T1000 (cell line): Measurements from ENCODE around the gene NRG3.
A peak's percentile ranks its signal among the peaks of the same experiment; 100 is the strongest.
"Not testable (repeated sequence)": the region's sequence is repeated elsewhere in the genome, so short reads cannot be mapped to it uniquely, and the experiment has no call there.

ENCODE experiments used
- DNase-seq: peaks from one replicate; lab custom pipeline; 2025; ENCODE audit warnings: mixed read lengths; lab: John Stamatoyannopoulos, UW

The NRG3 gene

DNA sequence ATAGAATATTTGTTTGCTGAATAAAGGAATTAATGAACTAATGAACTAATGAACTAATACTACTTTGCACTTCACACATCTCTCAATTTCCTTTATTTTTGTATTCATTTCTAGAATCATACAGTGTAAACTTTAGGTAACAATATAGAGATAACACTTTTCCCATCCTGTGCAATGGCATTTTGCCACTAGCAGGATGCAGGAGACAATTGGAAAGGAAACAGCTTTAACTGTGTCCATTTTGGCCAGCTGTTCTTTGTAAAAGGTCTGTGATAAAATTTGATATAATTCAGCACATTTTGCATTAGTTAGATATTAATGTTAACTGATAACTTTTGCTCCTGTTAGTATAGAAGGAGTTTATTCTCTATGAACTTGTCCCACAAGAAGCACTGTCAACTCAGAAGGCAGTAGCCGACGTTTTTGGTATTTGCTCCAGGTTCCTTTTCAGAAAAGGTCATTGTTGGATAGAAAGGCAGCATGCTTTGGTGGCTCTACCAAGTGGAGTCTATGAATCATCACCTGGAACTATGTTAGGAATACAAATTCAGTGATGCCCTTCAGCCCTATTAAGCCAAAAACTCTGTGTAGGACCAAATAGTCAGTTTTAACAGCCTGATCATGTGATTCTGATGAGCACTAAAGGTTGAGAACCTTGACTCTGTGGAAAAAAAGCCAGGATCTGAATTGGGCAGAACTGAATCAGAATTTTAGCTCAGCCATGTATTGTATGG lies 86.6 kb downstream of the NRG3 start:
- DNase-seq, result no peak

DNA sequence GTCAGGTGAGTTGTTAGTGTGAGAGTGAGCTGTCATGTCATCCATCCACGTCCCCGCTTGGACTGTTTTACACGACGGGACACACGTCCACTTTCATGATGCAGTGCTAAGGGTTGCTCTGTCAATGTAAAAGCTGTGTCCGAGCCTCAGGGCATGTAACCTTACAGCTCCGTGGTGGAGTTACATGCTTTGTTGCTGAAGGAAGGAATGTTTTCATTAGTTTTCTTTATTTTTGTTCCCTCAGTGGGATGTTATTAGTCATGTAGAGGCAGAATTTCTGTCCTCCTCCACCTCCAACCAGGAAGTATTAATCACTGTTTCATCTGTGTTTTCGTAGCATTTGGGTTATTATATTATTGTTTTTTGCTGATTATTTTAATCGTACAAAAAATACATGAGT lies 88.6 kb downstream of the NRG3 start:
- peak; percentile 23 for DNase-seq

- no peak for DNase-seq
Observed at GRCh38 chr10:81967716-81968115, 92.7 kb downstream of the NRG3 start.

GRCh38 chr10:81969136-81969535 lies 94.1 kb downstream of the NRG3 start:
- DNase-seq, result no peak

GRCh38 chr10:81978238-81978637 lies 103.2 kb downstream of the NRG3 start:
- DNase-seq, result no peak

DNA sequence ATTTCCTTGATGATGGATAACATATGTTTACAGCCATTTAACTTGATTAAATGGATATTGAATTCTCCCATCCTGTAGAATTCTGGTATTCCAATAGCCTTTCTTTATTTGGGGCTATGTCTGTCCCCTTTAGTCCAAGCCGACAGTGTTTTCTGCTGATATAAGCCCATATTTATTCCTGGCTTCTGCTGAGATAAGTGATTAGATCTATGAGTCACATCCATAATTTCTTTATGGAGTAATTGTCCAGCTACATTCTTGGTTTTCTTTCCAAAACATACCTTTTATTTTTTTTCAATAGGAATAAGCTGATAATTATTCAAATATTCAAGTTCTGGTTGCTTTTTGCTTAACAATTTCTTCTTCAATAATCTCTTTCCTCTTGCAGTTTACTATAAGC lies 106.7 kb downstream of the NRG3 start:
- DNase-seq, result no peak

DNA sequence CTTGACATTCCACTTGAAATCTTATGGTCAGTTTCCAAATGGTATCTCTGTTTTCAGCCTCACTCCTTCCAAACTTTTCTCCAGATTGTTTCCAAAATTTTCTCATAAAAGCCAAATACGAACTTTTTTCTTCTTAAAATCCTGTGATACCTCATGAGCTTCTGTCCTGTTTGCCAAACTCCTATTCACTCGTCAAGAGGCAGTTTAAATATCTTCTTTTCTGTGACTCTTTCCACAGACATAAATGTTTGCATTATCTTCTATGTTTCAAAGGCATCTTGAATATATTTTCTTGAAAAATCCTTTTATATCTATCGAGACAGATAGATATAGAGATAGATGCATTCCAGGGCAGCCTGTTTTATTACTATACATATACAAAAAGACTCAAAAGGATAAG lies 109.4 kb downstream of the NRG3 start:
- DNase-seq, result no peak

DNA sequence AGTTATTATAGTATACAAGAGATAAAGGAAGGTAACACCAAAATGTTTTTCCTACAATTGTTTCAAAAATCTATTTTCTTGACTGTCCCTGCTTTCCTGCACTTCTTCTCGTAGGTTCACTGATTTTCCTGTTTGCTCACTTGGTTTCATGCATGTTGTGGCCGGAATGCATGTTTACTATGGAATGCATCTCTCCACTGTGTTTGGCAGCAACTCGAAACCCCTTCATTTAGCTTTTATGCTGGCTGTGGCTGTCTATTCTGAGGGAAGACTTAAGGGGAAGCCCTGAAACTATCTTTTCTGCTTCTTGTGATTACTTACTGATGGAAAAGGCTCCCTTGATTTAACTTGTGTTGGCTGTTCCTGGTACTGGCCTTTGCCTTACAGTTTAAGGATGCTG lies 120.3 kb downstream of the NRG3 start:
- no peak for DNase-seq

DNA sequence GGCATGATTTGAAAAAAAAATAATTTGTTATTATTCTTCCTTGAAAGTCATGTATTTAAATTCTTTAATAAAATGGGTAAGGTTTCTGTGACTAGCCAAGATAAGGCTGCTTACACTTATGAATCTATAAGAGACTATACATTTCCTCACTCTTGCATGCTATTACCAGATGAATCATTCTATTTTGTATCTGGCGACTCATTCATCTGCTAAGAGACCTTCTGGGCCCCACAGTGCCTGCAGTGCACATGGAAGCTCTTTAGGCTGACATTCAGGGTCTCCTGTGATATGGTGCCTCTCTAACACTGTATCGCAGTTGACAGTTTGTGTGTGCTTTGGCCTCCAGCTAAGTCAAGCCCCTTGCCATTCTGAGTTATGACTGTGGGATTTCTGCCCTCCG lies 121.9 kb downstream of the NRG3 start:
- no peak for DNase-seq

GRCh38 chr10:82020999-82021398 lies 146.0 kb downstream of the NRG3 start:
- DNase-seq, result no peak

GRCh38 chr10:82027711-82028110 lies 152.7 kb downstream of the NRG3 start:
- DNase-seq, result no peak

DNA sequence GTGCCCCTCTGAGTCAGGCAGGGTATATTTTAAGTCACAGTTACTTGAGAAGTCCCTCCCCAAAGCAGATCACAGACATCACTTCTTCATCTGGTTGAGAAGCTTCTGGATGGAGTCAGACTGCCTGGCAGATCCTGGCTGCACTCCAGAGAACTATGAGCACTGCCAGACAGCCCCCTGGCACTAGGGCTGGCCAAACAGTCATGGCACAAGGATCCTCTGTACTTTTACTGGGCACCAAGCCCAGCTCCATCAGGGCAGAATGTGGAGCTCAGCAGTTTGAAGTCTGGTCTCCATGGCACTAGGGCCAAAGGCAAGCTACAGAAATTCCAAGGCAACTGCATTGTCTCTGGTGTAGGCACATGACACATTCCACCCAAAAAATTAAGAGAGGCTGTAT lies 162.1 kb downstream of the NRG3 start:
- DNase-seq, result no peak

- DNase-seq, result no peak
Observed at GRCh38 chr10:82038587-82038986, 163.6 kb downstream of the NRG3 start.

DNA sequence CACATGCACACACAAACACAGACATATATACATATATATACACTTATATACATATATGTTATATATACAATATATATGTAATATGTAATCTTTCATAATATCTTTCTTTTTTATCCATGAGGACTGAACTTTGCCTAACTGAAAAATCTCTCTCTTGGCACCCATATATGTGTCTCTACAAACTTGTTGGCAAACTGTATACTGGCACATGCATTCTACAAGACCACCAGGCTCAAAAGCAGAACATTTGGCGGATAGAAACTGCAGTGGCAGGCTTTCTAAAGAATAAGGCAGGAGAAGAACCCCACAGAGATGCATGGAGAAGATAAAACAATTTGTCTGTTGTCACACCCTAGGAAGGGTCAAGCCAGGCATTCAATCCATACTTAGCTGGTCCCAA lies 165.3 kb downstream of the NRG3 start:
- DNase-seq, result no peak

- DNase-seq, result no peak
Observed at GRCh38 chr10:82041018-82041417, 166.0 kb downstream of the NRG3 start.

GRCh38 chr10:82056391-82056790 lies 181.4 kb downstream of the NRG3 start:
- no peak for DNase-seq

- DNase-seq, result not testable (repeated sequence)
Observed at GRCh38 chr10:82067192-82067591, 192.2 kb downstream of the NRG3 start.

DNA sequence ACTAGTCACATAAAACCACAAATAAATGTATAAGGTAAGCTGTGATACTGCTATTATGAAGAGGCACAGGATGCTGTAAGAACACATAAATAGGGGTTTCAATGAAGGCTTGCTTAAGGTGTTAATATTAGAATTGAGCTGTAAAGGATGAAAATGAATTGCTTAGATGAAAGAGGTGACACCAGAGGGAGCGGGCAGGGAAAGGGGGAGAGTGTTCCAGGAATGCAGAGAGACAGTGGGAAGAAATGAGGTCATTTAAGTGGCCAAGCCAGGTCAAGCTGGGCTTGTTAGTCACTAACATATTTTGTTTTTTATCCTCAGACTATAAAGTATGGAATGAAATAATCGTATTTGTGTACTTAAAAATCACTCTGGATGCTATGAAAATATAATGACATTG lies 193.5 kb downstream of the NRG3 start:
- no peak for DNase-seq

DNA sequence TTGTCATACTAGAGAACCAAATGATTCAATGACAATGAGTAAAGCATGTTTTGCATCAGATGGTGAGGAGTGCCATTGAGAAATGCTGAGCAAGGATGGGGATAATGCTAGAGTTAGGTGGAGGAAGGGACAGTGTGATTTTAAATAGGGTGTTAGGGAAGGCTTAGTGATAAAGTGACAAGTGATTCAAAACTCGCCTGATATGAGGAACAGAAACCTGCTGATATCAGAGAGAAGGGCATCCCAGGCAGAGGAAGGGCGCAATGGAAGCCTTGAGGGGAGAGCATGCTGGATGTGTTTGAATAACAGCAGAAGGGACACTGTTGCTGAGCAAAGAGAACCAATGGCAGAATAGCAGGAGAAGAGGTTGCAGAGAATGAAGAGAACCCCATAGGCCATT lies 196.2 kb downstream of the NRG3 start:
- DNase-seq, result no peak

DNA sequence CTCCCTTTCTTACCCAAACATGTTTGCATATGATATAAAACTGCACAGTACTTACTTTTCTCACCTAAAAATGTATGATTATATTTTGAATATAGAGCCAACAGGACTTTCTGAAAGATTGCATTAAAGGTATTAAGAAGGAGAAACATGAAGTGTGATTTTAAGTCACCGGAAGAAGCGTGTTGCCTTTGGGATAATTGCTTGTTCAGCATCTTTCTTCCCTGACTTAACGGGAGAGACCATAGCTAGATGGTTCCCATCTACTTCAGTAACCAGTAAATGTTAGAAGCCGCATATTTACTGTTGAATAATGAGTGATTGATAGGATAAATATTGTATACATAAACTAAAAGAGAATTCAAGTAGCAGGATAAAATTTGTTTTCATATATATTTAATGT lies 197.1 kb downstream of the NRG3 start:
- DNase-seq, result no peak

- DNase-seq, result no peak
Observed at GRCh38 chr10:82075605-82076004, 200.6 kb downstream of the NRG3 start.

DNA sequence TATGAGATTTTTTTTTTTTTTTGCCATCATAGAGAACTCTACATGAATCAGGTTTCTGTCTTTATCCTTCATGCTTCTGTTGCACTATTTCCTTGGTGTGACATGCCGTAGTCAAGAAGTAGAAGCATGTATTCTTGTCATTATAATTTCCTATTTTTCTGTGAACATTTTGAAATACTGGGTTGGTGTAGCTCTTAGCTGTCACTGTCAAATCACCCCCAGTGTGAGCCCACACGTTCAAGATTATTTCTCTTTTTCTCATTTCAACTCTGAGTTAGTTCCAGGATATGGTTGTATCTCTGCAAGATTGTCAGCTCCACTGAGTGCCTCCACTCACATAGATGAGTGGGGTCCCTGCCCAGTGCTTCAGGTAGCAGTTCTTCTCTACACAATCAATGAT lies 209.5 kb downstream of the NRG3 start:
- DNase-seq, result no peak

DNA sequence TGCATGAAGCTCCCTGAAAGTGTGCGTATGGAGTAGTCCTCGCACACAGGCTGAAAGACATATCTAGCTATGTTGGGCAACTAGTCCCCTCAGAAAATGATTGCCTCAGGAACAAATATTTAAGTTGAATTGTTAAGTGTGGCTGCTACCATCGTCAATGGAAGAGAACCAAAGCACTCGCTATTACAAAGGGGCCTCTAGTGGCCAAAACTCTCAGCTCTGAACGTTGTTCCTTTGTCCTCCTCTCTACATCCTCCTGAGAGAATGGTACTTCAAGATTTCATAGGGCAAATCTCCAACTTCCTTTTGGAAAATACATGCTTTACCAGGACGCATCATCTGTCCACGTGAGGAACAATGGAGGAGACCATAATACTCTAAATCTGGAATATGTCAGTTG lies 209.9 kb downstream of the NRG3 start:
- DNase-seq, result no peak

GRCh38 chr10:82089327-82089726 lies 214.3 kb downstream of the NRG3 start:
- DNase-seq, result no peak

- DNase-seq, result no peak
Observed at GRCh38 chr10:82091413-82091812, 216.4 kb downstream of the NRG3 start.
